Heart right ventricle (tissue), 16 donors: ENCODE data around the gene DNAJC2. TPM values are rescaled to one million over a fixed set of nuclear protein-coding genes. Genes with fewer than 3 reads are reported as not detected.

Experiments
- ATAC-seq, 8 donors: fragments of 200-7000 bp; cut with Tn5 transposase; one replicate each; pipeline ENCODE4 v1.9.1; 2020; ENCODE audit warnings: mild to moderate bottlenecking in 8 of 8, moderate library complexity in 8 of 8, moderate number of reproducible peaks in 1 of 8
- DNase-seq, 2 donors: peaks; one replicate each; pipeline ENCODE4 v3.0.0-alpha.2; 2020
- H3K27ac ChIP-seq, 10 donors: fragments of 200-600 bp; sonication (generic) in 2 of 10; one replicate each; pipeline versions ENCODE4 v1.5.0 to v1.8.0; 2020 to 2022; ENCODE audit warnings: mild to moderate bottlenecking in 3 of 10
- H3K27me3 ChIP-seq, 7 donors: fragments of 200-600 bp; one replicate each; pipeline ENCODE4 v1.8.0; 2021 to 2022; ENCODE audit warnings: mild to moderate bottlenecking in 2 of 7
- H3K36me3 ChIP-seq, 9 donors: fragments of 200-600 bp; sonication (generic) in 1 of 9; one replicate each; pipeline versions ENCODE4 v1.5.0 to v1.8.0; 2020 to 2022; ENCODE audit warnings: mild to moderate bottlenecking in 2 of 9
- H3K4me1 ChIP-seq, 9 donors: fragments of 200-600 bp; sonication (generic) in 1 of 9; one replicate each; pipeline versions ENCODE4 v1.5.0 to v1.8.0; 2020 to 2022; ENCODE audit warnings: mild to moderate bottlenecking in 4 of 9
- H3K4me3 ChIP-seq, 10 donors: fragments of 200-600 bp; sonication (generic) in 2 of 10; one replicate each; pipeline versions ENCODE4 v1.5.0 to v1.8.0; 2020 to 2022; ENCODE audit warnings: mild to moderate bottlenecking in 7 of 10, moderate library complexity in 2 of 10
- H3K9me3 ChIP-seq, 11 donors: fragments of 200-600 bp in 10 of 11; sonication (generic) in 2 of 11; one replicate each; pipeline versions ENCODE4 v1.5.0 to v1.8.0; 2013 to 2022; ENCODE audit warnings: mild to moderate bottlenecking in 2 of 11, control low read depth in 1 of 11, moderate library complexity in 1 of 11
- CTCF ChIP-seq, 9 donors: fragments of 200-600 bp; sonication (generic) in 2 of 9; IDR thresholded peaks; one replicate each; pipeline versions ENCODE4 v1.5.0 to v1.8.0; 2021 to 2022; ENCODE audit warnings: antibody characterized with exemption in 9 of 9, mild to moderate bottlenecking in 5 of 9, moderate library complexity in 1 of 9
- WGBS, 2 donors: extraction: QIAGEN DNeasy Blood & Tissue Kit; methylation state at CpG; one replicate each; pipeline ENCODE4 v1.1.7; 2013; ENCODE audit warnings: inconsistent platforms in 1 of 2; 5-methylcytosine and 5-hydroxymethylcytosine counted together
- intact Hi-C, 10 donors: fragments of 100-400 bp; cut with DNase I; formaldehyde crosslinking; loops; one replicate each; pipeline versions ENCODE4 v1.11.1 to v1.14.2; 2022
- polyA plus RNA-seq, 2 donors: library from polyadenylated mRNA; stranded (reverse); fragments of 200-250 nt; gene quantifications; one replicate each; pipeline ENCODE4 v1.2.3, GENCODE V29; 2013
- total RNA-seq, 10 donors: library from RNA; stranded (reverse); fragmentation: NEBNext Ultra II Directional in 3 of 10; extraction: Animal tissue kit (Norgen Biotek cat#: 25700) in 3 of 10; gene quantifications; one replicate each; pipeline versions ENCODE4 v1.2.1 to v1.2.4, GENCODE V29; 2021 to 2023
- donor health status: Arrhythmogenic right ventricular cardiomyopathy.
- donor health status: ischemic (EF 13 %, LVEDD 7.1; RV severe dilation, severe dysfunction).
- donor health status: healthy with polysubstance abuse.
- donor health status: DM: no; HTN: yes; CAD: no.
- donor health status: DM: no; HTN: no; CAD: no.
- donor health status: ischemic (EF 25% LVEDD 6.9; RV normal size, moderate dysfunction).
- donor health status: ischemic (EF 25% LVEDD 5.7; RV mildly dilated, moderate dysfunction).
- donor health status: healthy.
- donor health status: DM: yes; HTN: yes; CAD: no.
- donor health status: Ischemic cardiomyopathy.
- donor health status: ischemic (EF 35%, LVEDD 5.7; RV mildly dilated, moderate dysfunction).
- donor health status: nonischemic (EF 11% LVEDD 7.7; RV severe dilation, severe dysfunction).
- donor health status: DM: yes; HTN: yes; CAD: no.
- donor health status: PGD.
- donor health status: ischemic (EF 29% LVEDD 5.4; RV normal size, mild dysfunction).
- donor health status: nonischemic (EF 23%, LVEDD 6.1; RV moderate dilation, normal function).

DNAJC2 gene
- total and polyA plus RNA-seq, 12 donors: 11.4 to 31.8 (median 14.0) TPM

GRCh38 chr7:103380395-103381191 is 36.0 kb upstream of the DNAJC2 start:
- ATAC-seq (no peak), DNase-seq (no peak)
- H3K4me1 ChIP-seq: peaks cover 0 to 3% (median 0%) of the 10 kb centered on the region in 9 donors
- H3K36me3 ChIP-seq: no peaks in the 10 kb centered on the region
- H3K4me3 ChIP-seq: no peak overlapping the region
- no peak overlapping the region for H3K27ac ChIP-seq
- intact Hi-C loops: no loop called here
- peaks cover 0 to 21% (median 15%) of the 10 kb centered on the region in 7 donors for H3K27me3 ChIP-seq
- TF ChIP-seq CTCF (IDR thresholded peaks at IDR 0.05): no peak
- 60 to 69% methylated on average over 5 of the region's 5 CpGs for WGBS, 2 donors
- H3K9me3 ChIP-seq: no peaks in the 10 kb centered on the region

DNA sequence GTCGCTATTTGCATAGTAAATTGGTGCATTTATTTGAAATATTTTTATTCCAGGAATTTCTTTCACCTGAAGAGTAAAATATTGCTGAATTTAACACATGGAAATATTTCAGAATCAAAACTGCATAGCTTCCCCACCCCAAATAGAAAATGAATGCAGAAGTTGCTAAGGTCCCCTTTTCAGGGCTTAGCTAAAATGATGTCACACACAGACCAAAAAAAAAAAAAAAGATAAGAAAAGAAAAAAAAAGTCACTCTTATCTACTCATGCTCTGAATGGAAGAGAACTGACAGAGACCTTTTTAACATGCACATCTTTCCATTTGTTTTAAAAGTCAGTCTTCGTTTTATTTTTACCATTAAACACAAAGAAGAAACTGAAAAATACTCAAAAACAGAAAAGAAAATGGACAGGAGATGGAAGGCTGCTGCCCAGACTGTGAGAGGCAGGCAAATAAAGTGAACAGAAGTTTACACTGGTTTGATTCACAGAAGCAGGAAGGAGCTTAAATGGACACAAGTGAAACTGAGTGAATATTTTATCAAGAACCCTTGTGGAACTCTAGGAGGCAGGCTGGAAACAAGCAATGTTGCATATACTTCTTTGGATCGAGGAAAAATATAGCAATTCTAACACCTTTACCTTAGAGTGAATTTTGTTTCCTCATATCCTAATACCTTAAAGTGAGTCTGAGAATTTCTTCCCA is 34.9 kb upstream of the DNAJC2 start:
- Histone ChIP-seq H3K4me1 (peaks cover 0 to 3% (median 0%) of the 10 kb centered on the region in 9 donors), H3K4me3 (no peak overlapping the region), H3K27me3 (peaks cover 0 to 20% (median 15%) of the 10 kb centered on the region in 7 donors), H3K9me3 (no peaks in the 10 kb centered on the region), H3K27ac (no peak overlapping the region), H3K36me3 (no peaks in the 10 kb centered on the region)
- WGBS, 2 donors: 45 to 63% methylated on average over 3 of the region's 3 CpGs
- ATAC-seq (no peak), DNase-seq (no peak)
- intact Hi-C loops: no loop called here
- TF ChIP-seq CTCF (IDR thresholded peaks at IDR 0.05): no peak

GRCh38 chr7:103373866-103374643 is 29.5 kb upstream of the DNAJC2 start:
- no peak overlapping the region for H3K27ac ChIP-seq
- 44 to 50% methylated on average over 6 of the region's 6 CpGs for WGBS, 2 donors
- intact Hi-C loops: no loop called here
- no peak overlapping the region for H3K4me3 ChIP-seq
- peaks cover 0 to 17% (median 0%) of the 10 kb centered on the region in 9 donors for H3K36me3 ChIP-seq
- no peaks in the 10 kb centered on the region for H3K9me3 ChIP-seq
- DNase-seq (no peak), ATAC-seq (no peak)
- H3K4me1 ChIP-seq: no peaks in the 10 kb centered on the region
- TF ChIP-seq CTCF (IDR thresholded peaks at IDR 0.05): no peak
- H3K27me3 ChIP-seq: peaks cover 0 to 18% (median 14%) of the 10 kb centered on the region in 7 donors

DNA sequence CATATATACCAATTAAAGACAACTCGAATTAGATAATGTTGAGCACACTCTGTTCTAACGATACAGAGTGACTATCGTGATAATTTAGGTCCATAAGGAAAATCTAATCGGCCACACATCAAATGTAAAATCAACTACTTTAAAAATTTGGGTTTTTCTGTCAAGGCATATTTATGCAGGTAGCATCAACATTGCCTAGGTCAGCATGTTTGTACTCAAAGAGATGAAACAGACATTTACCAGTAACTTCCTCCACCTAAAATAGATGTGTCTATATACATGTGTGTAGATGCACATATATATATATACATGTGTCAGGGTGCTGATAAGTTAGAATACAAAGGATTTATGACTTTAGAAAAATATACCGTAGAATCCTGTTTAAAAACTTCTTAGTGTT is 24.9 kb upstream of the DNAJC2 start:
- no peak for ATAC-seq
- TF ChIP-seq CTCF (IDR thresholded peaks at IDR 0.05): no peak
- DNase-seq: no peak
- Histone ChIP-seq H3K36me3 (peaks cover 3 to 63% (median 44%) of the 10 kb centered on the region in 9 donors), H3K27me3 (no peaks in the 10 kb centered on the region), H3K4me1 (no peaks in the 10 kb centered on the region), H3K9me3 (no peaks in the 10 kb centered on the region), H3K27ac (no peak overlapping the region), H3K4me3 (no peak overlapping the region)
- 94 to 96% methylated on average over 5 of the region's 5 CpGs for WGBS, 2 donors
- intact Hi-C loops: no loop called here
